Naive thymus-derived CD4-positive, alpha-beta T cell (primary cell): ENCODE results near the gene AKAP1. TPM values are rescaled to one million over a fixed set of nuclear protein-coding genes. Genes with fewer than 3 reads are reported as not detected.

Experiments
- ATAC-seq: fragments of 150-1000 bp; cut with Tn5 transposase; 2 replicates; pipeline ENCODE4 v1.10.0; 2021; ENCODE audit warnings: mild to moderate bottlenecking, moderate library complexity
- CTCF ChIA-PET: fragments of 350-600 bp; sonication (Branson Sonifier 250); formaldehyde crosslinking; loops from one replicate; lab custom pipeline; 2021; ENCODE audit warnings: antibody characterized with exemption; lab: Charles Lee
- POLR2A ChIA-PET: fragments of 350-600 bp; sonication (Branson Sonifier 250); formaldehyde crosslinking; loops from one replicate; lab custom pipeline; 2021; ENCODE audit warnings: antibody characterized with exemption, inconsistent platforms; lab: Charles Lee
- DNase-seq, 9 donors: peaks; one replicate each; pipeline versions ENCODE4 v3.0.0 to v3.0.0-alpha.2; 2020 to 2022; ENCODE audit warnings: mixed read lengths in 1 of 9
- H3K27ac ChIP-seq: one replicate; pipeline ENCODE4 v1.7.0; 2013; ENCODE audit warnings: mild to moderate bottlenecking, low read depth, low read length, moderate library complexity
- H3K27me3 ChIP-seq, 2 donors: one replicate each; pipeline ENCODE4 v1.7.0; 2013; ENCODE audit warnings: low read length in 2 of 2, mild to moderate bottlenecking in 2 of 2, moderate library complexity in 2 of 2; ENCODE audit not compliant: control insufficient read depth in 2 of 2, insufficient read depth in 2 of 2
- H3K36me3 ChIP-seq, 3 experiments: 1 replicate in 2 of 3; 2 replicates in 1 of 3; pipeline ENCODE4 v1.7.0; 2013; ENCODE audit warnings: low read length in 3 of 3, mild to moderate bottlenecking in 3 of 3, moderate library complexity in 1 of 3; ENCODE audit not compliant: insufficient read depth in 3 of 3, control insufficient read depth in 2 of 3
- H3K4me1 ChIP-seq, 2 donors: one replicate each; pipeline ENCODE4 v1.7.0; 2013; ENCODE audit warnings: low read length in 2 of 2, mild to moderate bottlenecking in 2 of 2, moderate library complexity in 1 of 2; ENCODE audit not compliant: control insufficient read depth in 2 of 2, insufficient read depth in 2 of 2
- H3K4me3 ChIP-seq: 2 replicates; pipeline ENCODE4 v1.7.0; 2013; ENCODE audit warnings: mild to moderate bottlenecking, low read length
- H3K9me3 ChIP-seq, 3 experiments: 1 replicate in 2 of 3; 2 replicates in 1 of 3; pipeline ENCODE4 v1.7.0; 2013; ENCODE audit warnings: low read length in 3 of 3; ENCODE audit not compliant: control insufficient read depth in 2 of 3
- H3K27ac Mint-ChIP-seq, 9 donors: one replicate each; pipeline ENCODE4 v1.8.0; 2020 to 2022; ENCODE audit warnings: mixed read lengths in 9 of 9, mild to moderate bottlenecking in 8 of 9, moderate library complexity in 5 of 9, inconsistent platforms in 2 of 9
- H3K27me3 Mint-ChIP-seq, 5 donors: one replicate each; pipeline ENCODE4 v1.8.0; 2021 to 2022; ENCODE audit warnings: mixed read lengths in 5 of 5, mild to moderate bottlenecking in 1 of 5
- H3K36me3 Mint-ChIP-seq, 5 donors: one replicate each; pipeline ENCODE4 v1.8.0; 2020 to 2022; ENCODE audit warnings: mixed read lengths in 5 of 5, mild to moderate bottlenecking in 3 of 5, inconsistent platforms in 1 of 5
- H3K4me1 Mint-ChIP-seq, 7 donors: one replicate each; pipeline ENCODE4 v1.8.0; 2020 to 2022; ENCODE audit warnings: mixed read lengths in 7 of 7, mild to moderate bottlenecking in 3 of 7, inconsistent platforms in 1 of 7
- H3K4me3 Mint-ChIP-seq, 10 donors: one replicate each; pipeline ENCODE4 v1.8.0; 2020 to 2022; ENCODE audit warnings: mild to moderate bottlenecking in 10 of 10, mixed read lengths in 10 of 10, moderate library complexity in 6 of 10, inconsistent platforms in 2 of 10
- H3K9me3 Mint-ChIP-seq, 11 donors: one replicate each; pipeline ENCODE4 v1.8.0; 2020 to 2022; ENCODE audit warnings: mixed read lengths in 11 of 11, mild to moderate bottlenecking in 4 of 11, inconsistent platforms in 1 of 11, moderate library complexity in 1 of 11
- intact Hi-C, 2 donors: fragments of 100-400 bp; cut with micrococcal nuclease; formaldehyde crosslinking; loops; one replicate each; pipeline ENCODE4 v1.15.1; 2023
- polyA plus RNA-seq, 2 donors: library from polyadenylated mRNA; unstranded; fragments of 300-500 nt; fragmentation: Illumina TruSeq; gene quantifications; one replicate each; pipeline ENCODE4 v1.2.3, GENCODE V29; 2021
- total RNA-seq, 6 experiments: library from RNA in 5 of 6; stranded (reverse) in 5 of 6; gene quantifications; 1 replicate in 5 of 6; 2 replicates in 1 of 6; pipeline ENCODE4 v1.2.3 and lab custom pipeline; 2021 to 2026

Gene AKAP1
- total and polyA plus RNA-seq, 7 experiments from 2014 or later: 13.2 to 35.8 (median 26.6) TPM

- Mint-ChIP-seq H3K36me3 (peaks cover 0 to 23% (median 4%) of the 10 kb centered on the region in 5 donors), H3K4me3 (no peak overlapping the region), H3K27ac (no peak overlapping the region), H3K27me3 (no peaks in the 10 kb centered on the region), H3K4me1 (peaks cover 0 to 5% (median 0%) of the 10 kb centered on the region in 7 donors), H3K9me3 (no peaks in the 10 kb centered on the region)
- Histone ChIP-seq H3K4me1 (no peaks in the 10 kb centered on the region), H3K9me3 (no peaks in the 10 kb centered on the region), H3K4me3 (no peak overlapping the region), H3K27ac (no peak overlapping the region), H3K36me3 (peaks cover 0 to 48% (median 2%) of the 10 kb centered on the region in 3 experiments), H3K27me3 (no peaks in the 10 kb centered on the region)
- CTCF ChIA-PET: no interaction called here
- POLR2A ChIA-PET: no interaction called here
- intact Hi-C loops: no loop called here
- DNase-seq (no peak), ATAC-seq (no peak)
Measured at GRCh38 chr17:57124053-57124452, 39.0 kb downstream of the AKAP1 start.

DNA sequence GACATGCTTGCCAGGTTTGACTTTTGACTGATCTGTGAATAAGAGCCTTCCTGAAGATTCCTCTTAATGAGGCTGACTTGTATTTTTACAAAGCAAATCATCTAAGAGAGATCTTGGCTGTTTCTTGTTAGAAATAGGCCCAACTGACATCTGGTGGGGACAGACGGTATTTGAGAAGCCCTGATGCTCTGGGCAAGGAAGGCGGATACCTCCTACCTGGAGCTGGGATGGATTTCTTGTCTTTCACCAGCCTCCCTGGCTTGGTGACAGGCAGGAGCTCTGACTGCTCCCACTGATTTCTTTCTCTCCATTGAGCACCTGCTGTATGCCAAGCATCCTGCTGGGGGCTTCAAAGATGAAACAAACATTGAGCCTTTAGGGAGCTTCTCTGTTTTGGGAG is 40.4 kb downstream of the AKAP1 start:
- Histone ChIP-seq H3K27ac (no peak overlapping the region), H3K27me3 (no peaks in the 10 kb centered on the region), H3K4me1 (no peaks in the 10 kb centered on the region), H3K36me3 (peaks cover 0 to 35% (median 0%) of the 10 kb centered on the region in 3 experiments), H3K9me3 (no peaks in the 10 kb centered on the region), H3K4me3 (no peak overlapping the region)
- POLR2A ChIA-PET: no interaction called here
- intact Hi-C loops: no loop called here
- Mint-ChIP-seq H3K9me3 (no peaks in the 10 kb centered on the region), H3K4me1 (peaks cover 0 to 5% (median 0%) of the 10 kb centered on the region in 7 donors), H3K36me3 (peaks cover 0 to 15% (median 3%) of the 10 kb centered on the region in 5 donors), H3K27ac (peak overlapping the region in 2 of 9 donors; percentile 14 to 43), H3K27me3 (no peaks in the 10 kb centered on the region), H3K4me3 (no peak overlapping the region)
- ATAC-seq (no peak), DNase-seq (no peak)
- CTCF ChIA-PET: interaction anchor here (0.9 kb wide), 1 partner anchor 10 kb away, joined by 3 read pairs; no protein-coding TSS in a partner anchor

DNA sequence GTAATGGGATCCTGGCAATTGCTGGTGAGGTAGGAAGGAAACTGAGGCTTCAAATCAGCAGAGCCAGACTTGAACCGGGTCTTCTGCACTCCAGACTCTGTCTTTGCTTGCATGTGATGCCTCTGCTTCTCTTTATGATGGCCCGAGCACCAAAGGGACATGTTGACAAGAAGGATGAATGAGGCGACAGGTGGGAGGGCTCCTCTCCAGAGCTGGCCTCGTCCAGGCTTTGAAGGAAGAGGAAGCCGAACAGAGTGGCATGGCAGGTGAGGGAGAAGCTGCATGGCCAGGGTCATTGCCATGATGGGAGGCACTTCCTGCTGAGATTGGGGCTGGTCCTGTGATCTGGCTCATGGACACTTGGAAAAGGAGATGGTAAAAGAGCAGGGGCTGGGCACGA is 40.8 kb downstream of the AKAP1 start:
- intact Hi-C loops: no loop called here
- ChIA-PET POLR2A (no interaction called here), CTCF (interaction anchor here (0.6 to 0.9 kb wide), 2 partner anchors 11 to 563 kb away, joined by 3 read pairs; no protein-coding TSS in a partner anchor)
- Histone ChIP-seq H3K27me3 (no peaks in the 10 kb centered on the region), H3K4me3 (no peak overlapping the region), H3K4me1 (no peaks in the 10 kb centered on the region), H3K9me3 (no peaks in the 10 kb centered on the region), H3K27ac (no peak overlapping the region), H3K36me3 (peaks cover 0 to 30% (median 0%) of the 10 kb centered on the region in 3 experiments)
- H3K27me3 Mint-ChIP-seq: no peaks in the 10 kb centered on the region
- no peak for ATAC-seq
- no peaks in the 10 kb centered on the region for H3K9me3 Mint-ChIP-seq
- H3K36me3 Mint-ChIP-seq: peaks cover 0 to 11% (median 0%) of the 10 kb centered on the region in 5 donors
- H3K27ac Mint-ChIP-seq: peak overlapping the region in 4 of 9 donors; percentile 10 to 73 (median 18)
- DNase-seq: no peak
- peaks cover 0 to 5% (median 1%) of the 10 kb centered on the region in 7 donors for H3K4me1 Mint-ChIP-seq
- H3K4me3 Mint-ChIP-seq: no peak overlapping the region

- POLR2A ChIA-PET: no interaction called here
- no peak overlapping the region for H3K27ac Mint-ChIP-seq
- CTCF ChIA-PET: interaction anchor here (0.7 to 1.5 kb wide), 3 partner anchors 617 to 702 kb away, joined by 4 to 6 read pairs (median 4); no protein-coding TSS in a partner anchor
Measured at GRCh38 chr17:57130708-57131461, 45.8 kb downstream of the AKAP1 start.

DNA sequence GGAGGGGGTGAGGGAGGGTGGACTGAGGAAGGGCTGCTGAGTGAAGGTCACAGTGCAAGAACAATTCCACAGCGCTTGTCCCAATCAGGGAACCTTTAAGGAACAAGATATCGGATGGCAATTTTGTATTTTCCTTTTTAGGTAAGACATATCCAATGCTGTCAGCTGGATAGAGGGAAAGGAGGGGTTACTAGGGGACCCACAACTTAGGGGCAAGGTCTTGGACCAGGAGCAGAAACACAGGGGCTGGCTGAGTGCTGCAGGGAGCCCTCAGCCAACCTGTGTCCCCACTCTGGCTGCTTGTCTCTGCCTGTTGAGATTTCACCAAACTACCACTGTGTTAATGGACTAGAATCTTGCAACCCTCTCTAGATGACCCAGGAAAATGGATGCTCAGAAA is 47.6 kb downstream of the AKAP1 start:
- Histone ChIP-seq H3K4me1 (peaks cover 0 to 6% of the 10 kb centered on the region in 2 donors), H3K36me3 (no peaks in the 10 kb centered on the region), H3K4me3 (no peak overlapping the region), H3K27me3 (no peaks in the 10 kb centered on the region), H3K27ac (no peak overlapping the region), H3K9me3 (no peaks in the 10 kb centered on the region)
- CTCF ChIA-PET: no interaction called here
- Mint-ChIP-seq H3K4me3 (no peak overlapping the region), H3K9me3 (no peaks in the 10 kb centered on the region), H3K4me1 (peaks cover 6 to 19% (median 15%) of the 10 kb centered on the region in 7 donors), H3K27ac (no peak overlapping the region), H3K27me3 (peaks cover 0 to 5% (median 0%) of the 10 kb centered on the region in 5 donors), H3K36me3 (no peaks in the 10 kb centered on the region)
- DNase-seq (no peak), ATAC-seq (no peak)
- POLR2A ChIA-PET: no interaction called here
- intact Hi-C loops: no loop called here

More at GRCh38 chr17:57130708-57131461, 45.8 kb downstream of the AKAP1 start:
- Histone ChIP-seq H3K9me3 (no peaks in the 10 kb centered on the region), H3K27ac (no peak overlapping the region), H3K27me3 (no peaks in the 10 kb centered on the region), H3K4me1 (peaks cover 0 to 5% of the 10 kb centered on the region in 2 donors), H3K36me3 (no peaks in the 10 kb centered on the region), H3K4me3 (no peak overlapping the region)
- intact Hi-C loops: loop anchor here (1.0 to 2.0 kb wide), 9 partner anchors 112 to 1042 kb away; no protein-coding TSS in a partner anchor
- H3K36me3 Mint-ChIP-seq: no peaks in the 10 kb centered on the region
- no peaks in the 10 kb centered on the region for H3K9me3 Mint-ChIP-seq
- no peaks in the 10 kb centered on the region for H3K27me3 Mint-ChIP-seq
- peak; percentile 53 to 82 (median 75) for DNase-seq
- ATAC-seq: peak; percentile 96
- peak overlapping the region in 5 of 10 donors; percentile 14 to 53 (median 46) for H3K4me3 Mint-ChIP-seq
- H3K4me1 Mint-ChIP-seq: peaks cover 4 to 11% (median 8%) of the 10 kb centered on the region in 7 donors

- CTCF ChIA-PET: no interaction called here
- H3K27me3 Mint-ChIP-seq: peaks cover 0 to 5% (median 0%) of the 10 kb centered on the region in 5 donors
- POLR2A ChIA-PET: no interaction called here
- peak overlapping the region in 2 of 9 donors; percentile 31 to 46 for H3K27ac Mint-ChIP-seq
- H3K36me3 Mint-ChIP-seq: no peaks in the 10 kb centered on the region
- DNase-seq (no peak), ATAC-seq (no peak)
- no peak overlapping the region for H3K4me3 Mint-ChIP-seq
- H3K4me1 ChIP-seq: peaks cover 0 to 6% of the 10 kb centered on the region in 2 donors
- no peaks in the 10 kb centered on the region for H3K9me3 Mint-ChIP-seq
- no peaks in the 10 kb centered on the region for H3K9me3 ChIP-seq
- H3K4me3 ChIP-seq: no peak overlapping the region
- peaks cover 6 to 19% (median 15%) of the 10 kb centered on the region in 7 donors for H3K4me1 Mint-ChIP-seq
- no peak overlapping the region for H3K27ac ChIP-seq
- no peaks in the 10 kb centered on the region for H3K36me3 ChIP-seq
- H3K27me3 ChIP-seq: no peaks in the 10 kb centered on the region
- intact Hi-C loops: no loop called here
Measured at GRCh38 chr17:57133486-57133885, 48.4 kb downstream of the AKAP1 start.
